Breast epithelium (tissue), 4 donors: ENCODE results near the gene TPCN2. TPM values are rescaled to one million over a fixed set of nuclear protein-coding genes. Genes with fewer than 3 reads are reported as not detected.

Source experiments
- DNase-seq, 2 donors: peaks; one replicate each; pipeline ENCODE4 v3.0.0-alpha.2; 2019; ENCODE audit warnings: low spot score in 2 of 2
- H3K27ac ChIP-seq, 2 donors: fragments of 200-600 bp; sonication (generic) in 1 of 2; one replicate each; pipeline ENCODE4 v1.5.1; 2016 to 2019; ENCODE audit warnings: mild to moderate bottlenecking in 1 of 2
- H3K27me3 ChIP-seq, 2 donors: fragments of 200-600 bp; sonication (generic) in 1 of 2; one replicate each; pipeline versions ENCODE4 v1.5.1 to v1.6.0; 2017 to 2019; ENCODE audit warnings: control low read depth in 1 of 2, mild to moderate bottlenecking in 1 of 2
- H3K36me3 ChIP-seq: fragments of 200-600 bp; one replicate; pipeline ENCODE4 v1.5.1; 2019
- H3K4me1 ChIP-seq, 2 donors: fragments of 200-600 bp; sonication (generic); one replicate each; pipeline ENCODE4 v1.5.1; 2016 to 2019; ENCODE audit warnings: control low read depth in 1 of 2
- H3K4me3 ChIP-seq, 3 donors: fragments of 200-600 bp; sonication (generic); 1 replicate in 2 of 3; 2 replicates in 1 of 3; pipeline ENCODE4 v1.5.1; 2016 to 2019; ENCODE audit warnings: mild to moderate bottlenecking in 3 of 3, moderate library complexity in 2 of 3
- H3K9me3 ChIP-seq, 2 donors: fragments of 200-600 bp; sonication (generic) in 1 of 2; one replicate each; pipeline ENCODE4 v1.5.1; 2016 to 2019; ENCODE audit warnings: control low read depth in 1 of 2
- CTCF ChIP-seq, 3 donors: fragments of 450-650 bp; IDR thresholded peaks; one replicate each; pipeline ENCODE4 v1.5.1; 2016 to 2017; ENCODE audit warnings: antibody characterized with exemption in 3 of 3, mild to moderate bottlenecking in 3 of 3, moderate library complexity in 3 of 3
- POLR2A ChIP-seq: fragments of 450-650 bp; IDR thresholded peaks from one replicate; pipeline ENCODE4 v1.6.1; 2016; ENCODE audit warnings: antibody characterized with exemption, mild to moderate bottlenecking, moderate library complexity
- POLR2AphosphoS5 ChIP-seq, 3 donors: sonication (generic); formaldehyde crosslinking; IDR thresholded peaks; one replicate each; pipeline ENCODE4 v1.6.1; 2017; ENCODE audit warnings: antibody characterized with exemption in 3 of 3
- intact Hi-C: fragments of 100-400 bp; cut with DNase I; formaldehyde crosslinking; loops from one replicate; pipeline ENCODE4 v1.15.1; 2023; ENCODE audit warnings: low total_unique reads
- total RNA-seq, 3 donors: library from RNA; depleted of rRNA; stranded (reverse); fragments of >200 nt; gene quantifications; one replicate each; pipeline ENCODE4 v1.1.0, GENCODE V29; 2016

TPCN2 gene
- total RNA-seq, 3 donors from 2014 or later = 13.0 to 18.0 (median 13.8) TPM

- TF ChIP-seq CTCF (IDR thresholded peaks at IDR 0.05) = no peak
- TF ChIP-seq POLR2A = no peak
- TF ChIP-seq POLR2AphosphoS5 (IDR thresholded peaks at IDR 0.05) = no peak
- DNase-seq = no peak
- intact Hi-C loops = no loop called here
- no peak overlapping the region for H3K4me3 ChIP-seq
- H3K36me3 ChIP-seq = no peaks in the 10 kb centered on the region
- no peaks in the 10 kb centered on the region for H3K27me3 ChIP-seq
- H3K9me3 ChIP-seq = no peaks in the 10 kb centered on the region
- H3K4me1 ChIP-seq = peaks cover 0 to 3% of the 10 kb centered on the region in 2 donors
- H3K27ac ChIP-seq = no peak overlapping the region
Measured at GRCh38 chr11:69101792-69102695, 53.3 kb downstream of the TPCN2 start.

GRCh38 chr11:69102732-69103615 is 54.2 kb downstream of the TPCN2 start:
- TF ChIP-seq POLR2A (no peak), CTCF (IDR thresholded peaks at IDR 0.05) (no peak), POLR2AphosphoS5 (IDR thresholded peaks at IDR 0.05) (no peak)
- Histone ChIP-seq H3K27ac (no peak overlapping the region), H3K4me1 (peaks cover 0 to 3% of the 10 kb centered on the region in 2 donors), H3K27me3 (no peaks in the 10 kb centered on the region), H3K4me3 (no peak overlapping the region), H3K9me3 (no peaks in the 10 kb centered on the region), H3K36me3 (no peaks in the 10 kb centered on the region)
- intact Hi-C loops = no loop called here
- no peak for DNase-seq

GRCh38 chr11:69104212-69104855 is 55.6 kb downstream of the TPCN2 start:
- Histone ChIP-seq H3K4me1 (peaks cover 0 to 3% of the 10 kb centered on the region in 2 donors), H3K27me3 (no peaks in the 10 kb centered on the region), H3K9me3 (no peaks in the 10 kb centered on the region), H3K4me3 (no peak overlapping the region), H3K27ac (no peak overlapping the region), H3K36me3 (no peaks in the 10 kb centered on the region)
- no peak for DNase-seq
- intact Hi-C loops = no loop called here
- no peak for TF ChIP-seq POLR2A
- TF ChIP-seq POLR2AphosphoS5 (IDR thresholded peaks at IDR 0.05) = no peak
- TF ChIP-seq CTCF (IDR thresholded peaks at IDR 0.05) = no peak

- Histone ChIP-seq H3K27me3 (no peaks in the 10 kb centered on the region), H3K4me3 (no peak overlapping the region), H3K4me1 (peaks cover 0 to 3% of the 10 kb centered on the region in 2 donors), H3K9me3 (no peaks in the 10 kb centered on the region), H3K27ac (peak overlapping the region; percentile 80 to 90), H3K36me3 (no peaks in the 10 kb centered on the region)
- intact Hi-C loops = no loop called here
- DNase-seq = no peak
- TF ChIP-seq POLR2AphosphoS5 (IDR thresholded peaks at IDR 0.05) (no peak), CTCF (IDR thresholded peaks at IDR 0.05) (no peak), POLR2A (no peak)
Measured at GRCh38 chr11:69104856-69105395, 56.2 kb downstream of the TPCN2 start.
